Endothelial cell of umbilical vein (primary cell): Measurements from ENCODE around the gene TOP3A. TPM values are rescaled to one million over a fixed set of nuclear protein-coding genes. Genes with fewer than 3 reads are reported as not detected.

Experiments used
- BruUV-seq: library from RNA; stranded (reverse); fragments of 400-500 nt; replicated peaks from 2 replicates; lab custom pipeline; 2021; lab: Mats Ljungman, UMichigan
- CTCF ChIA-PET: fragments of 300-600, 350-600 bp; sonication (Branson Sonifier 250); formaldehyde crosslinking; loops from one replicate; lab custom pipeline; 2021; ENCODE audit warnings: antibody characterized with exemption, inconsistent platforms; lab: Charles Lee
- POLR2A ChIA-PET: fragments of 300-600, 350-600 bp; sonication (Branson Sonifier 250); formaldehyde crosslinking; loops from one replicate; lab custom pipeline; 2021; ENCODE audit warnings: antibody characterized with exemption, inconsistent platforms; lab: Charles Lee
- DNase-seq: peaks from one replicate; pipeline ENCODE4 v3.0.0-alpha.2; 2011; ENCODE audit warnings: low read depth, low spot score
- FAIRE-seq: peaks from 2 replicates; lab custom pipeline; 2011; peaks lifted over from hg19 to GRCh38; lab: Jason Lieb, UNC
- H2AFZ ChIP-seq: 2 replicates; pipeline ENCODE4 v1.6.0; 2012; ENCODE audit warnings: low read depth, low read length, control low read depth, inconsistent platforms
- H3K27ac ChIP-seq: 2 replicates; pipeline ENCODE4 v1.5.1; 2011; ENCODE audit warnings: low read depth, mild to moderate bottlenecking, control low read depth, low read length, moderate library complexity; ENCODE audit not compliant: insufficient read depth
- H3K27me3 ChIP-seq, 2 experiments: 2 replicates each; pipeline versions ENCODE4 v1.6.0 to v1.6.1; 2011; ENCODE audit warnings: low read length in 2 of 2, mixed read lengths in 1 of 2; ENCODE audit not compliant: control insufficient read depth in 2 of 2, insufficient read depth in 2 of 2
- H3K36me3 ChIP-seq, 2 experiments: 2 replicates in 1 of 2; 3 replicates in 1 of 2; pipeline ENCODE4 v1.5.1; 2011; ENCODE audit warnings: low read length in 2 of 2, mild to moderate bottlenecking in 1 of 2, moderate library complexity in 1 of 2; ENCODE audit not compliant: control insufficient read depth in 2 of 2, insufficient read depth in 2 of 2; ENCODE audit errors: extremely low read depth in 1 of 2
- H3K4me1 ChIP-seq: 3 replicates; pipeline ENCODE4 v1.5.1; 2011; ENCODE audit warnings: mild to moderate bottlenecking, low read length; ENCODE audit not compliant: control insufficient read depth, insufficient read depth; ENCODE audit errors: extremely low read depth
- H3K4me2 ChIP-seq: 2 replicates; pipeline ENCODE4 v1.6.1; 2011; ENCODE audit warnings: low read length, control low read depth, mixed read lengths; ENCODE audit not compliant: insufficient read depth
- H3K4me3 ChIP-seq, 3 experiments: fragments of 200-600 bp in 1 of 3; sonication (generic), shearing (Covaris generic) in 1 of 3; replicated peaks in 1 of 3; 2 replicates each; pipeline ENCODE4 v1.5.1; 2011 to 2016; ENCODE audit warnings: control low read depth in 3 of 3, low read length in 3 of 3, mild to moderate bottlenecking in 2 of 3, inconsistent platforms in 1 of 3, low read depth in 1 of 3, moderate library complexity in 1 of 3; ENCODE audit not compliant: insufficient read depth in 1 of 3
- H3K79me2 ChIP-seq: 2 replicates; pipeline ENCODE4 v1.6.0; 2012; ENCODE audit warnings: low read length, inconsistent platforms; ENCODE audit not compliant: control insufficient read depth, insufficient read depth
- H3K9ac ChIP-seq: replicated peaks from 2 replicates; pipeline ENCODE3; 2011; ENCODE audit warnings: low read length, control low read depth; ENCODE audit not compliant: insufficient read depth; ENCODE audit errors: extremely low read depth
- H3K9me1 ChIP-seq: replicated peaks from 3 replicates; pipeline ENCODE4 v1.6.0; 2011; ENCODE audit warnings: mild to moderate bottlenecking, low read length; ENCODE audit not compliant: control insufficient read depth, insufficient read depth; ENCODE audit errors: extremely low read depth
- H3K9me3 ChIP-seq: replicated peaks from 2 replicates; pipeline ENCODE4 v1.5.1; 2012; ENCODE audit warnings: low read length, inconsistent platforms; ENCODE audit not compliant: control insufficient read depth, insufficient read depth
- H4K20me1 ChIP-seq: replicated peaks from 2 replicates; pipeline ENCODE3; 2011; ENCODE audit warnings: mild to moderate bottlenecking, low read length; ENCODE audit not compliant: control insufficient read depth, insufficient read depth; ENCODE audit errors: extremely low read depth
- EZH2 ChIP-seq: IDR thresholded peaks from 2 replicates; pipeline ENCODE4 v1.6.1; 2012; ENCODE audit warnings: borderline replicate concordance, low read depth, mild to moderate bottlenecking, moderate library complexity, low read length, inconsistent platforms; ENCODE audit not compliant: severe bottlenecking
- FOS ChIP-seq: IDR thresholded peaks from 2 replicates; pipeline ENCODE4 v1.6.1; 2011; ENCODE audit warnings: mild to moderate bottlenecking, low read length, moderate library complexity, borderline replicate concordance; ENCODE audit not compliant: insufficient read depth
- GATA2 ChIP-seq: IDR thresholded peaks from 2 replicates; pipeline ENCODE4 v1.7.0; 2011; ENCODE audit warnings: low read depth, mild to moderate bottlenecking, moderate library complexity, mixed read lengths, low read length; ENCODE audit not compliant: insufficient read length, insufficient read depth
- JUN ChIP-seq: IDR thresholded peaks from 2 replicates; pipeline ENCODE4 v1.6.1; 2011; ENCODE audit warnings: borderline replicate concordance, low read depth; ENCODE audit not compliant: insufficient read length, insufficient read depth
- MYC ChIP-seq: IDR thresholded peaks from one replicate; pipeline ENCODE4 v1.6.1; 2011; ENCODE audit warnings: mild to moderate bottlenecking, low read depth, low read length
- POLR2A ChIP-seq: IDR thresholded peaks from 2 replicates; pipeline ENCODE4 v1.6.1; 2012; ENCODE audit warnings: low read depth, mild to moderate bottlenecking, control low read depth, low read length
- POLR2AphosphoS5 ChIP-seq: IDR thresholded peaks from 2 replicates; pipeline ENCODE4 v1.6.1; 2012; ENCODE audit warnings: low read depth, mild to moderate bottlenecking, control low read depth, low read length, moderate library complexity; ENCODE audit not compliant: insufficient read depth
- dilution Hi-C: fragments of 300-500 bp; cut with MboI; formaldehyde crosslinking; loops from one replicate; pipeline ENCODE4 v1.15.0; 2019; ENCODE audit warnings: low sequenced_read_pairs; ENCODE audit not compliant: extremely low pct_ligation_motif_present
- intact Hi-C: fragments of 100-400 bp; cut with micrococcal nuclease; formaldehyde crosslinking; loops from one replicate; pipeline ENCODE4 v1.10.0; 2022
- polyA plus RNA-seq, 4 experiments: library from polyadenylated mRNA; depleted of rRNA in 3 of 4; stranded (reverse) in 3 of 4; unstranded in 1 of 4; fragments of >200 nt; gene quantifications; 2 replicates each; pipeline versions ENCODE4 v1.2.1 to v1.2.3, GENCODE V29; 2011 to 2012; ENCODE audit warnings: missing spikeins in 1 of 4
- total RNA-seq: library from RNA; stranded (reverse); gene quantifications from 2 replicates; pipeline ENCODE4 v1.2.3, GENCODE V29; 2021
- TF ChIP-seq, protein P1 (sequence below), 2 donors: IDR thresholded peaks; 1 replicate in 1 of 2; 2 replicates in 1 of 2; pipeline ENCODE4 v1.5.1; 2011; ENCODE audit warnings: low read length in 2 of 2, mild to moderate bottlenecking in 2 of 2, moderate library complexity in 2 of 2, control low read depth in 1 of 2, inconsistent platforms in 1 of 2, low read depth in 1 of 2; ENCODE audit not compliant: insufficient read depth in 1 of 2; ENCODE audit errors: extremely low read depth in 1 of 2
- TF ChIP-seq, protein P2 (sequence below): IDR thresholded peaks from 2 replicates; pipeline ENCODE4 v1.6.1; 2011; ENCODE audit not compliant: insufficient read depth, insufficient read length

TOP3A gene
- total and polyA plus RNA-seq, 2 donors (not counting 3 experiments of a cell fraction or from before 2014, with no cell fraction given) = 20.4 to 53.1 TPM

DNA sequence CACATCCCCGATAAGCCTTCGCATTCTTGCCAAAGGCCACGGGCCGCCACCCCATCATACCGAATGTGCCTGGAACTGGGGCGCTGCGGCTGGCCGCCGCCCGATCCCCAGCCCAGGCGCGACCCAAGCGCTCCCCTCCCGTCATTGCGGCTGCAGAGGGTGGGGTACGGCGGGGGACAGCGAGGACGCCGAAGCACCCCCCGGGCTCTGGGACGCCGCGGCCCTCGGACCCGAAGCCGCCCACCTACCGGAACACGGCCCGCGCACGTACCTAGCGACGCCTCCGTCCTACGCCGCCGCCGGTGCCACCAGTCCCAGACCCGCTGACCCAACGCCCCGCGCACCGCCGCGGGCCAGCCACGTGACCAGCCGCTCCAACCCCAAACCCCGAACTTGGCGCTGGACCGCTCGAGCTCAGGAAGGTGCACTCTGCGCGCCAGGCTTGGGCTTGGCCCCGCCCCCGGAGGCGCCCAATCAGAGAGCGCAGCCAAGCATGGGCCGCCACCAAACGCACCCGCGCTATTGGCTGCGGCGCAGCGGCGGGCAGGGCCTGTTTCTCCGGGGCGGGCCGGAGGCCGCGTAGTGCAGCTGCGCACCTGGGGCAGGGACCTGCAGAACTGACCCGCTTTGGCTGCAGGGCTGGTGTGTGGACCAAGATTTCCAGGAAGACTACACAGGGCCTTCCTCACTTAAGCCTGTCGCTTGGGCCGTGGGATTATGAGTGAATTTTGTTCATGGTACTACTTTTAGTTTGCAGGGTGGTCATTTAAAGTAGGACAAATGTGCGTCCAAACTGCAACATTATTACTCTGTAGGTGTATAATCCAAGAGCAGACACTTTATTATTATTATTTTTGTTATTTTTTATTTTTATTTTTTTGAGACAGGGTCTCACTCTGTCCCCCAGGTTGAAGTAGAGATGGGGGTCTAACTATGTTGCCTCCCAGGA lies 48.6 kb upstream of the TOP3A start, which contains the start of gene SHMT1:
Gene SHMT1, minus strand, starts transcription at position 450 of the 949 bp plus-strand sequence. CDS start 7,569 bp downstream, outside the sequence.
- DNase-seq (peak; percentile 90), FAIRE-seq (peak; percentile 86)
- Histone ChIP-seq H3K9me1 (no peaks in the 10 kb centered on the region), H3K4me2 (peak within 1 kb of the TSS; percentile 88), H3K9me3 (no peaks in the 10 kb centered on the region), H3K4me1 (peaks cover 6% of the 10 kb centered on the region), H2AFZ (peak within 1 kb of the TSS; percentile 100), H4K20me1 (no peaks in the 10 kb centered on the region), H3K27me3 (no peaks in the 10 kb centered on the region), H3K9ac (peak within 1 kb of the TSS; percentile 51), H3K79me2 (peaks cover 8% of the 10 kb centered on the region), H3K36me3 (no peaks in the 10 kb centered on the region), H3K27ac (no peak within 1 kb of the TSS), H3K4me3 (peak within 1 kb of the TSS; percentile 57 to 62 (median 59))
- BruUV-seq = no TSS peak
- dilution Hi-C loops (no loop called here), intact Hi-C loops (loop anchor here (1.0 kb wide), 1 partner anchor 49 kb away; the partner anchor contains the start of gene TOP3A)
- no peak for TF ChIP-seq EZH2
- TF ChIP-seq POLR2AphosphoS5 = peak; percentile 78
- TF ChIP-seq MYC = no peak
- TF ChIP-seq JUN = no peak
- peak; percentile 70 for TF ChIP-seq POLR2A
- TF ChIP-seq, protein P1, sequence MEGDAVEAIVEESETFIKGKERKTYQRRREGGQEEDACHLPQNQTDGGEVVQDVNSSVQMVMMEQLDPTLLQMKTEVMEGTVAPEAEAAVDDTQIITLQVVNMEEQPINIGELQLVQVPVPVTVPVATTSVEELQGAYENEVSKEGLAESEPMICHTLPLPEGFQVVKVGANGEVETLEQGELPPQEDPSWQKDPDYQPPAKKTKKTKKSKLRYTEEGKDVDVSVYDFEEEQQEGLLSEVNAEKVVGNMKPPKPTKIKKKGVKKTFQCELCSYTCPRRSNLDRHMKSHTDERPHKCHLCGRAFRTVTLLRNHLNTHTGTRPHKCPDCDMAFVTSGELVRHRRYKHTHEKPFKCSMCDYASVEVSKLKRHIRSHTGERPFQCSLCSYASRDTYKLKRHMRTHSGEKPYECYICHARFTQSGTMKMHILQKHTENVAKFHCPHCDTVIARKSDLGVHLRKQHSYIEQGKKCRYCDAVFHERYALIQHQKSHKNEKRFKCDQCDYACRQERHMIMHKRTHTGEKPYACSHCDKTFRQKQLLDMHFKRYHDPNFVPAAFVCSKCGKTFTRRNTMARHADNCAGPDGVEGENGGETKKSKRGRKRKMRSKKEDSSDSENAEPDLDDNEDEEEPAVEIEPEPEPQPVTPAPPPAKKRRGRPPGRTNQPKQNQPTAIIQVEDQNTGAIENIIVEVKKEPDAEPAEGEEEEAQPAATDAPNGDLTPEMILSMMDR (IDR thresholded peaks at IDR 0.05; ENCODE audit: extremely low read depth in 1 of 2, insufficient read depth in 1 of 2, low read depth in 1 of 2, low read length in 2 of 2) = no peak
- TF ChIP-seq, protein P2, sequence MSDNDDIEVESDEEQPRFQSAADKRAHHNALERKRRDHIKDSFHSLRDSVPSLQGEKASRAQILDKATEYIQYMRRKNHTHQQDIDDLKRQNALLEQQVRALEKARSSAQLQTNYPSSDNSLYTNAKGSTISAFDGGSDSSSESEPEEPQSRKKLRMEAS = peak; percentile 70
- no peak for TF ChIP-seq FOS
- no peak for TF ChIP-seq GATA2
- POLR2A ChIA-PET = no interaction called here
- CTCF ChIA-PET = no interaction called here
